Prostate gland (tissue), 2 donors: ENCODE measurements around the gene SNX7. TPM values are rescaled to one million over a fixed set of nuclear protein-coding genes. Genes with fewer than 3 reads are reported as not detected.

ENCODE experiments used
- DNase-seq: peaks from one replicate; pipeline ENCODE4 v3.0.0-alpha.2; 2019; ENCODE audit warnings: low spot score
- H3K27ac ChIP-seq, 2 donors: fragments of 200-600 bp; sonication (generic); 2 replicates each; pipeline ENCODE4 v1.5.1; 2017 to 2019
- H3K27me3 ChIP-seq: fragments of 200-600 bp; sonication (generic); replicated peaks from 2 replicates; pipeline ENCODE4 v1.5.1; 2019; ENCODE audit not compliant: insufficient read depth
- H3K36me3 ChIP-seq, 2 donors: fragments of 200-600 bp; sonication (generic); 1 replicate in 1 of 2; 2 replicates in 1 of 2; pipeline versions ENCODE4 v1.5.1 to v1.8.1; 2017 to 2019
- H3K4me1 ChIP-seq: fragments of 200-600 bp; sonication (generic); replicated peaks from 2 replicates; pipeline ENCODE4 v1.5.1; 2019
- H3K4me3 ChIP-seq, 2 donors: fragments of 200-600 bp; sonication (generic); 2 replicates each; pipeline ENCODE4 v1.5.1; 2017 to 2019
- H3K9me3 ChIP-seq: fragments of 200-600 bp; sonication (generic); 2 replicates; pipeline ENCODE4 v1.5.1; 2017
- POLR2A ChIP-seq: fragments of 450-650 bp; IDR thresholded peaks from one replicate; pipeline ENCODE4 v1.6.1; 2016; ENCODE audit warnings: antibody characterized with exemption, mild to moderate bottlenecking
- POLR2AphosphoS5 ChIP-seq: sonication (generic); formaldehyde crosslinking; IDR thresholded peaks from one replicate; pipeline ENCODE4 v1.6.1; 2017; ENCODE audit warnings: antibody characterized with exemption
- WGBS: methylation state at CpG from one replicate; pipeline ENCODE4 v1.1.5; 2018; 5-methylcytosine and 5-hydroxymethylcytosine counted together
- intact Hi-C: fragments of 100-400 bp; cut with DNase I; formaldehyde crosslinking; loops from one replicate; pipeline ENCODE4 v1.14.2; 2022
- total RNA-seq, 2 donors: library from RNA; depleted of rRNA; stranded (reverse); fragments of >200 nt; gene quantifications; one replicate each; pipeline ENCODE4 v1.1.0, GENCODE V29; 2016
- TF ChIP-seq, protein P1 (sequence below), 4 experiments: fragments of 200-600 bp in 2 of 4; fragments of 450-650 bp in 2 of 4; sonication (generic) in 2 of 4; IDR thresholded peaks; 1 replicate in 3 of 4; 2 replicates in 1 of 4; pipeline ENCODE4 v1.5.1; 2016 to 2019; ENCODE audit warnings: antibody characterized with exemption in 4 of 4, mild to moderate bottlenecking in 2 of 4, moderate library complexity in 2 of 4

Gene SNX7
- total RNA-seq, 2 donors from 2014 or later = 19.4 to 32.9 TPM

GRCh38 chr1:98754176-98754575, 92.7 kb downstream of the SNX7 start:
- intact Hi-C loops = no loop called here
- H3K4me1 ChIP-seq = no peaks in the 10 kb centered on the region
- H3K4me3 ChIP-seq = no peak overlapping the region
- H3K27ac ChIP-seq = no peak overlapping the region
- H3K9me3 ChIP-seq = no peaks in the 10 kb centered on the region
- no peak for DNase-seq
- no peaks in the 10 kb centered on the region for H3K27me3 ChIP-seq
- WGBS = 85% methylated on average over 1 of the region's 1 CpG
- no peaks in the 10 kb centered on the region for H3K36me3 ChIP-seq
- TF ChIP-seq, protein P1, sequence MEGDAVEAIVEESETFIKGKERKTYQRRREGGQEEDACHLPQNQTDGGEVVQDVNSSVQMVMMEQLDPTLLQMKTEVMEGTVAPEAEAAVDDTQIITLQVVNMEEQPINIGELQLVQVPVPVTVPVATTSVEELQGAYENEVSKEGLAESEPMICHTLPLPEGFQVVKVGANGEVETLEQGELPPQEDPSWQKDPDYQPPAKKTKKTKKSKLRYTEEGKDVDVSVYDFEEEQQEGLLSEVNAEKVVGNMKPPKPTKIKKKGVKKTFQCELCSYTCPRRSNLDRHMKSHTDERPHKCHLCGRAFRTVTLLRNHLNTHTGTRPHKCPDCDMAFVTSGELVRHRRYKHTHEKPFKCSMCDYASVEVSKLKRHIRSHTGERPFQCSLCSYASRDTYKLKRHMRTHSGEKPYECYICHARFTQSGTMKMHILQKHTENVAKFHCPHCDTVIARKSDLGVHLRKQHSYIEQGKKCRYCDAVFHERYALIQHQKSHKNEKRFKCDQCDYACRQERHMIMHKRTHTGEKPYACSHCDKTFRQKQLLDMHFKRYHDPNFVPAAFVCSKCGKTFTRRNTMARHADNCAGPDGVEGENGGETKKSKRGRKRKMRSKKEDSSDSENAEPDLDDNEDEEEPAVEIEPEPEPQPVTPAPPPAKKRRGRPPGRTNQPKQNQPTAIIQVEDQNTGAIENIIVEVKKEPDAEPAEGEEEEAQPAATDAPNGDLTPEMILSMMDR (IDR thresholded peaks at IDR 0.05) = no peak
- TF ChIP-seq POLR2A (no peak), POLR2AphosphoS5 (no peak)

DNA sequence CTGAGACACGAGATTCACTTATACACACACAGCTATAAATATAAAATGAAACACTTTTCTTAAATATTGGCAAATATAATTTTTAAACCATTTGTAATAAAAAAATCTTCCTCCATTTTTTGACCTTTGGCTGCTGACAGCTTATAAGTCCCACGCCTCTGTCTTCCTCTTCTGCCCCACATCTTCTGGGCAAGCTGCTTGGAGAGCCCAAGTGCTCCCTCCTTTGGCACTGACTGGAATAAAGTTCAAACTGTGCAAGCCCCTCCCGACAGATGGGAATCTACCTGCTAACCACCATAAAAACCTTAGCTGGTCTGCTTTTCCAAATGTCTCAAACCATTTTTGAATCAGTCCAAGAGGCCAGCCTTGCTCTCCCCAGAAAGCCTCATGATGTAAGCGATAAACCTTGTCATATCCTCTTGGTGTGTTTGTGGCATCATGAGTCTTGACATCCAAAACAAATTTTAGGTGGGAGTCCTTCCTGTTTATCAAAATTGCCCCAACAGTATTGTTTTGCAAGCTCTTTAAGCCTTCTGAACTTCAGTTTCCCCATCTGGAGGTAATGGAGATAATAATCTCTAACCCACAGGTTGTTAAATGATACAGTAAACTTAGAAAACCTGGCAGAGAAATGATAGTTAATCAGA, 99.8 kb downstream of the SNX7 start:
- H3K4me1 ChIP-seq = no peaks in the 10 kb centered on the region
- H3K4me3 ChIP-seq = no peak overlapping the region
- no peaks in the 10 kb centered on the region for H3K27me3 ChIP-seq
- DNase-seq = no peak
- H3K36me3 ChIP-seq = no peaks in the 10 kb centered on the region
- intact Hi-C loops = no loop called here
- no peak overlapping the region for H3K27ac ChIP-seq
- TF ChIP-seq, protein P1 (IDR thresholded peaks at IDR 0.05) = no peak
- TF ChIP-seq POLR2AphosphoS5 = no peak
- no peak for TF ChIP-seq POLR2A
- H3K9me3 ChIP-seq = no peaks in the 10 kb centered on the region
- 70% methylated on average over 4 of the region's 4 CpGs for WGBS

DNA sequence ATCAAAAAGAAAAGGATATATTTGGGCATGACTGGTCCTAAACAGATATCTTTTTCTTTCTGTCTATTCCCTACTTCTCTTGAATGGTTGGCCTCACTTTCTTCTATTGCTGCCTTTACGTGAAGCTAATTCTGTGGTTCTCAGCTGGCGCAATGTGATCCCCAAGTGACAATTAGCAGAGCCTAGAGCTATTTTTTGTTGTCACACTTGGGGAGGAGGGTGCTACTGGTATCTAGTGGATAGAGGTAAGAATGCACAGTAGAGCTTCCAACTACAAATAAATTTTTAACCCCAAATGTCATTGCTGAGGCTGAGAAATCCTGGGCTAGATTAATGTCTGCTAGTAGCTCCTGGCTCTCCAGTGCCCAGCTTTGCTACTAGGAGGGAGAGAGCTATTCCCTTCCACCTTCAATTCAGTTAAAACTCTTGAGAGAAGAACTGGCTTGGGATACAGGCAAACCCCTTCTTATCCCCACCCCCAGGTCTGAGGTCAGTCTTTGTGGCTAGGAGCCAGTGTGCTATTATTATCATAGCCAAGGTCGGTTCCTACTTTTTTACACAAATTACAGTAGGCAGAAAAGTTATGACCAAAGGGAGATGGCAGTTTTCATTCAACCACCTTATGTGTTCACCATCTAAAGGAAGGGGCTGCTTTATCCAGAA, 102.1 kb downstream of the SNX7 start:
- no peaks in the 10 kb centered on the region for H3K4me1 ChIP-seq
- no peaks in the 10 kb centered on the region for H3K27me3 ChIP-seq
- no peak overlapping the region for H3K27ac ChIP-seq
- DNase-seq = no peak
- WGBS = 83% methylated on average over 3 of the region's 3 CpGs
- intact Hi-C loops = no loop called here
- no peaks in the 10 kb centered on the region for H3K36me3 ChIP-seq
- H3K9me3 ChIP-seq = no peaks in the 10 kb centered on the region
- H3K4me3 ChIP-seq = no peak overlapping the region
- TF ChIP-seq POLR2AphosphoS5 (no peak), POLR2A (no peak)
- TF ChIP-seq, protein P1 (IDR thresholded peaks at IDR 0.05) = no peak

DNA sequence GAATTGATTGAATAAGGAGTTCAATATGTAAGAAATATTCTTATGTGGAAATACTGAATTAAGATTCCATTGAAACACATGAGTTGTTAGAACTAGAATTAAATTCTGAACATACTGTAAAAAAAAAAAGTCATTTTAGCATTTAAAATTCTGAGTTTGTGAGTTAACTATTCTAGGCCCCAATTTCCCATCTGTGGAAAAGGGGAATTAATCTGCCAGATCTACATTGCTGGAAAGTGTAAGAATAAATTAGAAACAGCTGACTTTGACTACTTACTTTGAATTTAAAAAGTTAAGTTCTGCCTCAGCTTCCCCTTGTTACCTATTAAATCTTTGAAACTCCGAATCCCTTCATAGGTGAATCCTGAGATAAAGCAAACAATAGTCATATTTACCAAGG, 103.0 kb downstream of the SNX7 start:
- WGBS = 85% methylated on average over 1 of the region's 1 CpG
- Histone ChIP-seq H3K4me3 (no peak overlapping the region), H3K4me1 (no peaks in the 10 kb centered on the region), H3K9me3 (no peaks in the 10 kb centered on the region), H3K27me3 (no peaks in the 10 kb centered on the region), H3K27ac (no peak overlapping the region), H3K36me3 (no peaks in the 10 kb centered on the region)
- DNase-seq = no peak
- intact Hi-C loops = no loop called here
- TF ChIP-seq POLR2AphosphoS5 (no peak), POLR2A (no peak)
- TF ChIP-seq, protein P1 (IDR thresholded peaks at IDR 0.05) = no peak

GRCh38 chr1:98766255-98766654, 104.7 kb downstream of the SNX7 start:
- intact Hi-C loops = no loop called here
- Histone ChIP-seq H3K27me3 (no peaks in the 10 kb centered on the region), H3K4me1 (no peaks in the 10 kb centered on the region), H3K36me3 (no peaks in the 10 kb centered on the region), H3K4me3 (no peak overlapping the region), H3K9me3 (no peaks in the 10 kb centered on the region), H3K27ac (no peak overlapping the region)
- DNase-seq = no peak
- WGBS = 90% methylated on average over 4 of the region's 4 CpGs
- TF ChIP-seq POLR2A (no peak), POLR2AphosphoS5 (no peak)
- TF ChIP-seq, protein P1 (IDR thresholded peaks at IDR 0.05) = no peak
